ENCODE data around the gene KIAA1671. TPM values are rescaled to one million over a fixed set of nuclear protein-coding genes. Genes with fewer than 3 reads are reported as not detected.

KIAA1671 gene
- total and polyA plus RNA-seq, 2 of the 4 experiments (the other 2 are of a cell fraction): 0.02 TPM; not detected in 1

- H3K4me3 ChIP-seq (ENCODE audit: insufficient read depth, low read depth, low read length): no peak overlapping the region
- no peaks in the 10 kb centered on the region for H3K9me3 ChIP-seq (ENCODE audit: control insufficient read depth, insufficient read depth, low read length)
- no peaks in the 10 kb centered on the region for H3K27me3 ChIP-seq (ENCODE audit: control insufficient read depth, insufficient read depth, low read length)
- no peak overlapping the region for H3K14ac ChIP-seq (replicated peaks; ENCODE audit: low read depth, low read length)
- no peak overlapping the region for H3K23ac ChIP-seq (ENCODE audit: low read depth, low read length)
- H4K8ac ChIP-seq (ENCODE audit: low read depth in 2 of 2, low read length in 2 of 2): no peak overlapping the region
- WGBS, 2 experiments (ENCODE audit: extremely low coverage in 2 of 2, insufficient read length in 1 of 2): no CpG with 5 or more reads among the region's 11 CpGs
- in situ Hi-C loops (cut with MboI; ENCODE audit: low sequenced_read_pairs): no loop called here
- H2AK5ac ChIP-seq (ENCODE audit: low read depth, low read length): no peak overlapping the region
- no peak for TF ChIP-seq RCOR1 (IDR thresholded peaks at IDR 0.05; ENCODE audit: insufficient replicate concordance, low read length)
- TF ChIP-seq BHLHE40 (IDR thresholded peaks at IDR 0.05; ENCODE audit: low read depth, low read length): no peak
- no peak for TF ChIP-seq SMC3 (IDR thresholded peaks at IDR 0.05; ENCODE audit: low read depth, low read length)
- no peak for TF ChIP-seq RFX5 (IDR thresholded peaks at IDR 0.05; ENCODE audit: low read depth, low read length)
- TF ChIP-seq POLR2A (IDR thresholded peaks at IDR 0.05; ENCODE audit: low read depth, low read length): no peak
- no peak for TF ChIP-seq NFE2L2 (IDR thresholded peaks at IDR 0.05; ENCODE audit: low read depth, low read length)
- no peak for TF ChIP-seq MXI1 (IDR thresholded peaks at IDR 0.05; ENCODE audit: borderline replicate concordance, low read depth, low read length)
- no peak for TF ChIP-seq MAZ (IDR thresholded peaks at IDR 0.05; ENCODE audit: borderline replicate concordance, low read depth, low read length)
- no peak for TF ChIP-seq FOS (IDR thresholded peaks at IDR 0.05; ENCODE audit: low read depth, low read length)
- TF ChIP-seq ELK1 (IDR thresholded peaks at IDR 0.05; ENCODE audit: borderline replicate concordance, low read depth, low read length): no peak
- TF ChIP-seq CHD1 (IDR thresholded peaks at IDR 0.05; ENCODE audit: low read depth, low read length): no peak
- no peak for TF ChIP-seq CTCF (conservative IDR thresholded peaks at IDR 0.05; ENCODE audit: low read depth, low read length)
- no peak for TF ChIP-seq MAFK (IDR thresholded peaks at IDR 0.05; ENCODE audit: low read depth, low read length)
- no peak for TF ChIP-seq CEBPB (IDR thresholded peaks at IDR 0.05; ENCODE audit: low read depth, low read length)
- no peak for TF ChIP-seq RAD21 (IDR thresholded peaks at IDR 0.05; ENCODE audit: low read length)
- TF ChIP-seq USF2 (IDR thresholded peaks at IDR 0.05; ENCODE audit: low read depth, low read length): no peak
- no peak for DNase-seq
- no peaks in the 10 kb centered on the region for H3K9me1 ChIP-seq (ENCODE audit: insufficient read depth, low read length)
- H2AFZ ChIP-seq (replicated peaks; ENCODE audit: low read length, poor library complexity): no peak overlapping the region
- no peak overlapping the region for H3K18ac ChIP-seq (ENCODE audit: low read depth, low read length)
- H4K91ac ChIP-seq (ENCODE audit: insufficient read depth, low read depth, low read length): no peak overlapping the region
- H3K4me1 ChIP-seq (ENCODE audit: control insufficient read depth, insufficient read depth, low read length): no peaks in the 10 kb centered on the region
- no peak overlapping the region for H2BK120ac ChIP-seq (ENCODE audit: low read depth, low read length)
- no peak overlapping the region for H3K4me2 ChIP-seq (ENCODE audit: low read depth, low read length)
- no peak overlapping the region for H4K5ac ChIP-seq (ENCODE audit: low read depth, low read length)
- H4K20me1 ChIP-seq (ENCODE audit: insufficient read depth, low read length): no peaks in the 10 kb centered on the region
- no peak for ATAC-seq (ENCODE audit: low read depth)
- H2AK9ac ChIP-seq (replicated peaks; ENCODE audit: low read depth, low read length, poor library complexity): no peak overlapping the region
- H3K36me3 ChIP-seq (ENCODE audit: control insufficient read depth, insufficient read depth, low read length): no peaks in the 10 kb centered on the region
- BruUV-seq (replicated peaks): no TSS peak
- CTCF ChIA-PET: no interaction called here
- no peak overlapping the region for H2BK20ac ChIP-seq (ENCODE audit: low read depth, low read length)
- no peak overlapping the region for H2BK15ac ChIP-seq (ENCODE audit: low read depth, low read length)
- H3K9ac ChIP-seq (ENCODE audit: low read depth, low read length): no peak overlapping the region
- dilution Hi-C loops (cut with HindIII; ENCODE audit: low sequenced_read_pairs, unreplicated experiment): no loop called here
- POLR2A ChIA-PET (ENCODE audit: unreplicated experiment): no interaction called here
- H3K79me1 ChIP-seq (ENCODE audit: low read depth in 1 of 2, low read length in 2 of 2): no peaks in the 10 kb centered on the region
- H2BK5ac ChIP-seq (ENCODE audit: low read depth, low read length, poor library complexity, severe bottlenecking): no peak overlapping the region
- H3K56ac ChIP-seq (ENCODE audit: extremely low read depth, insufficient read depth, low read length): no peak overlapping the region
- intact Hi-C loops (cut with micrococcal nuclease): no loop called here
- no peak overlapping the region for H3K4ac ChIP-seq (ENCODE audit: low read depth, low read length)
- no peak overlapping the region for H3K27ac ChIP-seq (ENCODE audit: insufficient read depth, low read length)
These were observed 23.4 kb downstream of the KIAA1671 start for GRCh38 chr22:24975813-24976341.
